Measurements from ENCODE around the gene FERMT3.

Gene FERMT3

GRCh38 chr11:64265176-64266160, 58.9 kb downstream of the FERMT3 start:
- no peak for DNase-seq

GRCh38 chr11:64266339-64266738, 59.8 kb downstream of the FERMT3 start:
- no peak for DNase-seq

GRCh38 chr11:64267207-64267945, 60.9 kb downstream of the FERMT3 start:
- DNase-seq: no peak

- peak in 2 of 3 donors; percentile 42 to 47 for DNase-seq
These were observed 61.7 kb downstream of the FERMT3 start for GRCh38 chr11:64268025-64268892.

- peak; percentile 47 to 56 (median 53) for DNase-seq
These were observed 62.5 kb downstream of the FERMT3 start for GRCh38 chr11:64268893-64269539.

- DNase-seq: peak; percentile 98 to 100 (median 99)
These were observed 63.2 kb downstream of the FERMT3 start for GRCh38 chr11:64269540-64270220.
